HL-60/S4 treated with phorbol 12-myristate 13-acetate at 8.2 ng/mL for 4 days and 3 days (cell line): ENCODE results near the gene CD96.

ENCODE experiments used
- in situ Hi-C: fragments of 300-500 bp; cut with MboI; formaldehyde crosslinking; loops from 2 replicates; pipeline ENCODE4 v1.15.0; 2022; ENCODE audit warnings: low sequenced_read_pairs

Gene CD96

DNA sequence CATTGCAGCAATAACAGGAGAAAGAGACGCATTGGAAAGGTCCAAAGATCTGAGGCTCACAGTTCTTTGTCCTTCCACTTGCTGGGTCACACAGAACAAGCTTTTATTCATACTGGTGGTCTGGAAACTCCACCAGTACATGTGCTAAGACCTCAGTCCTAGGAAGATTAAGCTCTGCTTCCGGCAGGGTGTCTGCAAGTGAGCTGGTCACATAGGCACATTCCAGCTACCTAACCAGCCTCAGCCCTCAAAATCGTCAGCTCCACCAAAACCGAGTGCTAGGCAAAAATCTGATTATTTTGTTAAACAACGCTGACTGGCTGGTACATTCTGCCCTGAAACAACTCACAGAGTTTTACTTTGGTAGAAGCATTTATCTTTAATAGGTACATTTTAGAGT lies 50.9 kb downstream of the CD96 start:
- in situ Hi-C loops = no loop called here

DNA sequence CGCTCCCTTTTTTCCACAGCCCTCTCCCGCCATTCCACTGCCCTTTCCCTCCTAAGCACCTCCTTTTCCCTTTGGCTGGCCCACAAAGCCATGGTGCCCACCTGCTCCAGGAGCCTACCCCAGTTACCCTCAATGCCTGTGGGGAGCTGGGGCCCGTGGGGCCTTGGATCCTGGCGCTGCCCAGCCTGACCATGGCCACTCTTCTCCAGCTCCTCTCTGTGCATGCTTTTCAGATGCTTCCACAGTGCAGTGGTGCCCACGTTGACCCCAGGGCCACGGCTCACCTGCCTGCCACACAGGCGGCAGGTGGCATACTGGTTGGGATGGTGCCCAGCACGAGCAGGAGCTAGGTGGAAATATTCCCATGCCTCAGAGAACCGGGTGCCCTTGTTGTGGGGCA lies 51.7 kb downstream of the CD96 start:
- in situ Hi-C loops = no loop called here

DNA sequence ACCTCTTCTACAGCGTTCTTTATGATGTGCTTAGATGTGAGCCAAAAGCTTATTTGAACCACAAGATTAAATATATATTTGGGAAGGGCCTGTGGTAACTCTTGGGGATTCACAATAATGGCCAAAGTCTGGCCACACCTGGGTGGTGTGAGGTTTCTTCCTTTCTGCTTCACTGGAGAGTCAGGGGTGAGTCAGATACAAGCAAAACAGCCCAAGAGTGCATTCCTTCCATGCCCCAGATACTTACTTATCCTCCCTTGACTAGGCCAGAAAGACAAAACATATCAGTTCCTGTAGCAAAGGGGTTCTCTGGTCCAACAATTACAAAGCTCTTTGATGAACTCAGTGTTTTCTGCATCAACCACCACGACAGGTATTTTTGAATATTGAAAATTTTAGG lies 52.2 kb downstream of the CD96 start:
- in situ Hi-C loops = no loop called here

DNA sequence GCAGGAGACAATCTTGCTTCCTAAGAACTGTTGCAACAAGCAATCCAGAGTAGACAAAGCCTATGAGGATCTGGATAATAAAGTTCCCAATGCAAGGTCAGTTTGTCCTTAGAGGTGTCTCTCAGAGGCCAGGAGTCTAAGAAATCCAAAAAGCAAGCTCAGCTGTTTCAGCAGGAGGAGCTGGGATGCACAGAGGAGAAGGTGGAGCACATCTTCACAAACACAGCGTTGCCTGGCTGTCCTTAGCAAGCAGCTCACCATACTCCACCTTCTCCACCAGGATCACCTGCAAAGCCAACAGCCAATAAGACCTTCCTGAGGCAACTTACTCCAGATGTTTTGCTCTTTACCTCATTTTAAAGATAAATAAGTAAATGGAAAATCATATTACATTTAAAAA lies 52.8 kb downstream of the CD96 start:
- in situ Hi-C loops = no loop called here

DNA sequence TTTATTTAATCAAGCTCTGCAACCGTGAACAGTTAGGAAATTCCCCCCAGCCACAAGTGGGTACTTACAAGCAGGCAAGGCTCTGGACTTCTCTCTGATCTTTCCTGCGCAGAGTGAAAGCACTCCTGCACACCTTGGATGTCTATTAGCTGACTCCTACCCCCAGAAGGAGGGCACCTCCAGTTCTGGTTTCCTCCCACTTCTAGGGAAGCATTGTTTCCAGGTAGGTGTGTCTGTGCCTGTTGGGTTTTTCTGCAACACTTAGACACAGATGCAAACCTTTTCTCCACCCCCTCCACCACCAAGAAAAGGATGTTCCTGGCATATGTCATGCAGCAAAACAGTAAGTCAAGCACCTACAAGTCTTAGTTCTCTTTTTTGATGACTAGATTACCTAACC lies 53.2 kb downstream of the CD96 start, which contains the start of gene ZBED2:
Gene ZBED2 (minus strand): TSS at position 115 of the 400 bp plus-strand sequence. CDS start 1,145 bp downstream, outside the sequence.
- in situ Hi-C loops = no loop called here

DNA sequence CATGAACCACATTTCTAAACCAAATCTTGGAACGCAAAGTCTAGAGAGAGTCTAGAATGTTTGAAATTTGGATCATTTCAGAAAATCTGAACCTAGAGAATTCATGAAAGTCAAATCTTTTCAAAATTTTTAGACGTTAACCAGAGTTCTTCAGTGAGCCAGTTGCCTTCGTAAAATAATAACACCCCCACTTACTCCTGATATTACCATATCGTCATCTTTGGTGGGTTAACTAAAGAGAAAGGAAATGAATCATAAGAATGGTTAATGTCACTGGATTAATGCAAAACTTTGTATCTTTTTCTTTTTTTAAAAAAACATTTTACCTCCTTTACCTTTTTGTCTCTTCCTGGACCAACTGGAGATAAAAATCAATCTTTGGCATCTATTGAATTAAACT lies 54.3 kb downstream of the CD96 start:
- in situ Hi-C loops = no loop called here

DNA sequence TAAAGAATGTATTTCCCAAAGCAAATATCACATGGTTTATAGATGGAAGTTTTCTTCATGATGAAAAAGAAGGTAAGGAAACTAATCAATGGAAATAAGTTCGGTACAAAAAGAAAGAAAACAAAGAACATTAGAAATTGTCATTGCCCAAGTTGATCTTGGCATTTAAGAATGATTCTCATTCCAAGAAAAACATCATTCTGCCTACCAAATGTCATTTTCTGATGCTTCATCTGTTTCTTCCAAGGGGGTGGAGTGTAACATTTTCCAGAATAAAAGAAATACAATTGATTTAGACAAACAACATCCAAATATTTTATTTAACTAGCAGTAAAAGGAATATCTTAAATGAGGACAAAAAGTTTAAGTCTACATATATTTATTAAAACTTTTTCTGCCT lies 56.1 kb downstream of the CD96 start:
- in situ Hi-C loops = no loop called here

DNA sequence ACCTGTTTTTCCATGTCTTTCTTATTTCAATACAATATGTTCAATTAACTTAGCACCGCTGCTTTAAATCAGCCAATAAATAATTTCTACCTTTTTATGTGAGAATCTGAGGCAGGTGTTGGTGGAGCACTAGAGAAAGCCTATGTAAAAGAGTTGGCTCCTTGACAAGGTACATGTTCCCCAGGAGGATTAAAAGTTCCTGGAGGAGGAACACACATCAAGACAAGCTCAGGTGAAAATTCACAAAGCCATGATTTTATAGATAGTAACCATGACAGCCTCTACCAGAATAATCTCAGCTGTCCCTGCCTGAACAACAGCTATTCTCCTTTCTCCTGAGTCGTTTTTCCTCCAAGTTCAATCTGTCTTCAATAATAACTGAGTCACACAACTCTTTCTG lies 56.6 kb downstream of the CD96 start:
- in situ Hi-C loops = no loop called here

DNA sequence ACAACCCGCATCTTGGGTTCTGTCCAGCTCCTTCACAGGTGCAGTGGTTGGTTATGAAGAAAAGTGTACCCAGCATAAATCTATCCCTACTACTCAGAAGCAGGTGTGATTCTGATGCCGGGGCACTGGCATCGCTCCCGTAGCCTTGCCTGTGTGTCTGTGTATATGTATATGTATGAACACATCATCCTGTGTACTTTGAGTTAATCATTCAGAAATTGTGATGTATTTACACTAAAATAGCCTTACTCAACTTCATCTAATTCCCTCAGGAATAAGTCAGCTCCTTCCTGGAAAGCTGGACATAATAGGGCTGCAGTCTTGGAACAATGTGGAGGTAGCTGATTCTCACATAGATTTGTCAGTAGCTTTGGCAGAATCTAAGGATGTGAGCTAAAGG lies 59.8 kb downstream of the CD96 start:
- in situ Hi-C loops = no loop called here

DNA sequence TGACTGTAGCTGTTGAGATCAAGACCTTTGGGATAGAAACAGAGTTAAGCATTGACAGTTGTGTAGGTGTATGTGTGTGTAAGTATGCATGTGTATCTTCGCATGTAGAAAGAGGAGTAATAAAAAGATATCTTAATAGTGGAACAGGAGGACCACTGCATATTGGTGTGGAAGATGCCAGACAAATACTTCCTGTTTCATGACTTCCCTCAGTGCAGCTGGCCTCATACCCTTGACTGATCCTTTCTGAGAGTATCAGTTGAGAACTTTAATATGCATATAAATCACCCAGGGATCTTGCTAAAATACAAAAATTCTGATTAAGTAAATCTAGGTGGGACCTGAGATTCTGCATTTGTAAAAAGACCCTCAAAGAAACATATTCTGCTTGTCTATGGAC lies 61.7 kb downstream of the CD96 start:
- in situ Hi-C loops = no loop called here

DNA sequence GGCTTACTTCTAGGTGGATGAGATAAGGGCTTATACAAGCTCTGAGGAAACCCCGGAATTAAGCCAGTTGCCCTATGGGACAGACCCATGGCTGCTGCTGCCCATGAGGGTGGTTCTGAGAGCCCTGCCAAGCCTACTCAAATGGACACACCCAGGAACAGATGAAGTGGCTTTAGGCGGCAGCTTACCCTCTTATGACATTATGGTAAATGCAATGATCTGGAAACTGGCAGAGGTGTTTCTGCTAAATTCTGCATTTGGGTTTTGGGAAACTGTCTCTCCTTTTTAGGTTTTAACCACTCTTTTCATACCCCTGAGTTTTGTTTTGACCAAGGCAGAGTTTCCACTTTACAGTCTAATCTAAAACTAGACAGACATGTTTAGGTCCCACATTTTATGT lies 62.1 kb downstream of the CD96 start:
- in situ Hi-C loops = no loop called here

DNA sequence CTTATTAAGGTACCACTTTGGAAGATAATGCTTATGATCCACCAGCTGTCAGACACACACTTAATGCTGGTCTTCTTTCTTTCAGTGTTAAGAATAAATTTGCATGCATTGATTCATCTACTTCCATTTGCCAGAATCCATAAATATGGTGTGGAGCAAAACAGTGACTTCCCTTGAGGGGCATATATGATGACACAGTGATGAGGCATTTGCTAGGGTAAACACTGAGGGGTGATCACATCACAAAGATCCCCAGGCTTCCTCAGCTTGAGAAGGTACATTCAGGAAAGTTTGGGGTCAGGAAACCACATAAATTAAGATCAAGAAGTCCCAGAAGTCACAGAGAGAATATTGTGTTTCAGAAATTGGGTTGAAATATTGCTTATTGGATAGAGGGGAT lies 63.0 kb downstream of the CD96 start:
- in situ Hi-C loops = no loop called here

DNA sequence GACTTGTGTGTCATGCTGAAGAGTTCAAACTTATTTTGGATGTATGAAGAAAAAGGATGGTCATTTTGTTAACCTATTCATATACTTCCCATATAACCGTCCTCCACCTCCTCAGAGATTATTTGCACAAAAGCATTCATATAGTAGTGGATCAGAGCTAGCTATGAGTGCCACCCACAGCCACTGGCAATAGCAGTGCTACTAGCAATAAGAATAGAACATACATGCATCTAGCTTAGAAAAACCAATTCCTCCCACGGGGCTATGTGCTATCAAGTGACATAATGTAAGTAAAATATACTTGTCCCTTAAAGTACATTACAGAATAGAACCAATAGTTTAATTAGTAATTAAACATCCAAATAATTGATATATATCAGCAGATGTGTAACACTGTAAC lies 63.5 kb downstream of the CD96 start:
- in situ Hi-C loops = no loop called here

DNA sequence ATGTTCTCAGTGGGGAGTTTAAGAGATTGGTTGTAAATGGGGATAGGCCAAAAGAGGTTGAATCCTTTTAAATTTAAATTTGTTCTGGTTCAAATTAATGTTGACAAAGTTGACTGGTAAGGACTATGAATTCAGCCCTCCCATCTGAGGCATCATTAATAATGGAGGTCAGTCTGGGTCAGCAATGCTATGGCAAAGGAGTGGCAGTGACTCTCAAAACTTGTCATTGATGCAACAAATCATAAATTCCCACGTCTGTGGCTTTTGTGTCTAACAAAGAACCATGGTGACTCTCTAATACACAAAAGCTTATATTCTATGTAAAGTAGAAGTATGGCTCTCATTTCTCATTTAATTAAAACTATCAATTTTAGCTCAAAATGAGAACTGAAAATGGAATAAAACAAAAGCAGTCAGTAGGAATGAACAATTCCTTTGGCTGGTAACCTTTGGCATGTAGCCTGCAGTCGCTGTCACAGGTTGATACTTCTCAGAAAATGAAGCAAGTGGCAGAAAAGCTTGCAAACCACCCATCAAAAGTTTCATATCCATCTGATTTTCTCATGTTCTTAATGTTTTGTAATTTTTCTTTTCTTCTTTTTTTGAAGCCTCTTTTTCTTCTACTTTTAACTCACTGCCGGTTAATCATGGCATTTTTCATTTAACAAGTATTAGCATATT lies 65.4 kb downstream of the CD96 start:
- in situ Hi-C loops = no loop called here

DNA sequence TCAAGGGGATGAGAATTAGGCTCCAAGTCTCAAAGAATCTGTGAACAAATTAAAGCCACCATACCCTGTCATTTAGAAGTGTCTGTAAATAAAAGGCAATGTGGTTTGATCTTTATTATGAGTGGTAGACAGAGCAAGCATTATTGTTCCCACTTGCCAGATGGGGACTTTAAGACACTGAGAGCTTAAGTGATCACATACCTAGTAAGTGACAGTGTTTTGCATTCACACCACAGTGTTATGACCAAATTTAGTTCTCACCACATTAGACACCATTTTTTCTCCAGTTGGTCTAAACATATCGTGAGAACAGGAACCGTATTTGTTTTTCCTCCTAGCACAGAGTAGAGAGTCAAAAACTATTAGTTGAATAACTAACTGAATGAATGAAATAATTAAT lies 66.4 kb downstream of the CD96 start:
- in situ Hi-C loops = no loop called here

DNA sequence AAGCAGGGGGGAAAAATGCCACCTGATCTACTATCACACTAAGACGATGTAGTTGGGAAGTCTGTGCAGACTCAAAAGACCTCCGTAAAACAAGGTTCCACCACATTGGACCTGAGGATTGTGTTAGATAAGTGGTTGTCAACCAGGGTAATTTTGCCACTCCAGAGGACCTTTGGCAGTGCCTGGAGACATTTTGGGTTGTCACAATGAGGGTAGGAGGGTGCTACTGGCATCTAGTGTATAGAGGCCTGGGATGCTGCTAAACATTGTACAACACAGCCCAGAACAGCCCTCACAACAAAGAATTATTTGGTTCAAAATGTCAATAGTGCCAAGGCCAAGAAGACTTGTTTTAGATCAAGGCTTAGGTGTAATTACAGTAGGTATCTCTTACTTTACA lies 67.7 kb downstream of the CD96 start:
- in situ Hi-C loops = no loop called here

DNA sequence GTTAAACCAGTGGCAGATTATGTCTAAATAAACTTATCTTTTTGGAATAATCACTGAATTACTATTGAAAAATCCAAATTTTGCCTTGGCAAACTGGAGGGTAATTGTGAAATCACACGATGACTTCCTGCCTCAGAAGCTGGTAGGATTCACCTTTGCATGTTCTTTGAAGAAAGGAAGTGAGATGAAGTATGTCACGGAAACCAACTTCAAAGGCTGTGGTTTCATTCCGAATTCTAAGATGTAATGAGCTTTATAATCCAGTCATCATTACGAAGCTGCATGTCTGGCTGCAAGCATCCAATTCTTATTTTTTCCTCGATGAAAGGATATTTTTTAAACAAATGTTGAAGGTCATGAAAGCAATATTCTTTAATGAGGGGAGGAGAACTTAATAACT lies 68.2 kb downstream of the CD96 start:
- in situ Hi-C loops = no loop called here

DNA sequence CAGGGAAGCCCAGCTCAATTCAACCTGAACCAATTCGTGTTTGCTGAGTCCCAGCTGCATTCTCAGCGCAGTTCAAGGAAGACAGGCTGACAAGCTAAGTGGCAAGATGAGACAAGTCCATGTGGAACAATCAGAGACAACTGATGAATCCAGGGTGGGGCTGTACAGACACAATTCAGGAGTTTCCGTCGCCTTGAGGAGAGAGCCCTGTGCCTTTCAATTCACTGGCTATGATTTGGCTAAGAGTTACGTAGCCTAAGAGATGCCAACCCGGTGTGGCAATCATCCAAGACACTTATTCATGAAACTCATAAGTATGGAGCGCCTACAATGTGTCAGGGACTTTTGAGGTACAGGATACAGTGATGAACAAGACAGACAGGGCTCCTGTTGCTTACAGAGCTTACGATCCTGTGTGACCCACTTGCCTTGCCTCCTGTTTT lies 68.6 kb downstream of the CD96 start:
- in situ Hi-C loops = no loop called here

DNA sequence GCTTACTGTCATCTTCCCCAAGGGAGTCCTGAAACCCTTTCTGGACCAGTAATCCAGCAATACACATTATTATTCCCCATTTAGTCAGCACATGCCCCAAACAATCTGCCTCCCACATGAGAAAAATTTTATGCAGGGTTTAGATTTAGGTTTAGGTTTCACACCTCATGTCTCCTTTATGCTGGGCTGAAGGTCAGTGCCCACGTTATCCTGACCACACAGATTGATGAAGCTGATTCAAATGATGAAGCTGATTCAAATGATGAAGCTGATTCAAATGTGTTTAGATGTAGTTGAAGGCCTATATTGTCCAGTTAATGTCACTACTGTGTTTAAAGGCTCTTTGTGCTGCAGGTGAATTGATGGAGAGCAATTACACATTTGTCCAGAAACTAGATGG lies 71.3 kb downstream of the CD96 start:
- in situ Hi-C loops = no loop called here

DNA sequence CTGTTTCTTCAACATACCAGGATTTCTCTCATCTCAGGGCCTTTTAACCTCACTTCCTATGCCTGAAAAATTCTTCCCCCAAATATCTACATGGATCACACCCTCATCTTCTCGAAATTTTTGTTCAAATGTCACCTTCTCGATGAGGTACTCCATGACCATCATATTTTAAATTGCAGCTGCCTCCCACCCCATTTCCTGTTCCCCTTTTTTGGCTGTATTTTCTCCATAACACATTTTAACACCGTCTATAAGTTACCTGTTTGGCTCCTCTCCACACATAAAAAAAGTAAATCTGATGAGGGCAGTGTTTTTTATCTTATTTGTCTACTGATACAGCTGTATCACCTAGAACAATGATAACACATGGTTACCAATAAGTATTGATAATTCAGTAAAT lies 73.9 kb downstream of the CD96 start:
- in situ Hi-C loops = no loop called here

DNA sequence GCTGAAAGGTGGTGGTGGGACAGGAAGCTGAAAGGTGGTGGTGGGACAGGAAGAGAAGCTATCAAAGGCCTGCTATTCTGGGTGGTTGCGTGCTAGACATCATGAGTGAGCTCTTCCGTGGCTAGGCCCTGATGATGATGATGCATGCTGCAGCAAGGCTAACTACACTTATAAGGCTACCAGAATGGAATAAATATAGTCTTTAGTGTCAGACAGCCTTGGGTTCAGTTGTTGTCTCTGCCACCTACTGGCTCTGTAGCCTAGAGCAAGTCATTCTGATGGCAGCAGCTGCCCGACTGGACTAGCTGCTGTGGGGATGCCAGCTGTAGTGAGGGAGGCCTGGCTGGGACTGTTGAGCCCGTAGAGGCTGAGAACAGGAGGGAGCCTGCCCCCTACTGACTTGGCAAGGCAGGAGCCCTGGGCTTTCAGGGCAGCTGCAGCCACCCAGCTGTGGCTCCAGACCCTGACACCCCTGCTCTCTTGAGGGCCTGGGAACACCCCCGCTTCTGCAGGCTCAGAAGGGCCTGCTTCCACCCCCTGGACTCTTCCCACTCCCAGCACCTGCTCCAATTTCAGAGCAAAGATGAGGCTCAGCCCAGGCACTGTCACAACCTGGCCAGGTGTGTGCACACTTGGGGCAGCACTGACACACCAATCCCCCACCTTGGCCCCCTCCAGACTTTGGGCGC lies 74.6 kb downstream of the CD96 start:
- in situ Hi-C loops = no loop called here

DNA sequence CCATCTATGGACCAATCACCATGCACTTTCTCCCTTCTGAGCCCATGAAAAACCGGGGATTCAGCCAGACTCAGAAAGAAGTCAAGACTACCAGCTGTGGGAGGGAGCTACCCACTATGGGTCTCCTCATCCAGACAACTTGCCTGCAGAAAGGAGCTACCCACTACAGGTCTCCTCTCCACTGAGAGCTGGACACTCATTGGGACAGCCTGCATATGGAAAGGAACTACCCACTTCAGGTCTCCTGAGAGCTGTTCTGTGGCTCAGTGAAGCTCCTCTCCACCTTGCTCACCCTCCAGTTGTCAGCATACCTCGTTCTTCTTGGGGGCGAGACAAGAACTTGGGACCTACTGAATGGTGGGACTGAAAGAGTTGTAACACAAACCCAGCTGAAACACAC lies 75.4 kb downstream of the CD96 start:
- in situ Hi-C loops = no loop called here
